Measurements from ENCODE around the gene SDR9C7.
"Not testable (repeated sequence)": the region's sequence is repeated elsewhere in the genome, so short reads cannot be mapped to it uniquely, and the experiment has no call there.

SDR9C7 gene

DNA sequence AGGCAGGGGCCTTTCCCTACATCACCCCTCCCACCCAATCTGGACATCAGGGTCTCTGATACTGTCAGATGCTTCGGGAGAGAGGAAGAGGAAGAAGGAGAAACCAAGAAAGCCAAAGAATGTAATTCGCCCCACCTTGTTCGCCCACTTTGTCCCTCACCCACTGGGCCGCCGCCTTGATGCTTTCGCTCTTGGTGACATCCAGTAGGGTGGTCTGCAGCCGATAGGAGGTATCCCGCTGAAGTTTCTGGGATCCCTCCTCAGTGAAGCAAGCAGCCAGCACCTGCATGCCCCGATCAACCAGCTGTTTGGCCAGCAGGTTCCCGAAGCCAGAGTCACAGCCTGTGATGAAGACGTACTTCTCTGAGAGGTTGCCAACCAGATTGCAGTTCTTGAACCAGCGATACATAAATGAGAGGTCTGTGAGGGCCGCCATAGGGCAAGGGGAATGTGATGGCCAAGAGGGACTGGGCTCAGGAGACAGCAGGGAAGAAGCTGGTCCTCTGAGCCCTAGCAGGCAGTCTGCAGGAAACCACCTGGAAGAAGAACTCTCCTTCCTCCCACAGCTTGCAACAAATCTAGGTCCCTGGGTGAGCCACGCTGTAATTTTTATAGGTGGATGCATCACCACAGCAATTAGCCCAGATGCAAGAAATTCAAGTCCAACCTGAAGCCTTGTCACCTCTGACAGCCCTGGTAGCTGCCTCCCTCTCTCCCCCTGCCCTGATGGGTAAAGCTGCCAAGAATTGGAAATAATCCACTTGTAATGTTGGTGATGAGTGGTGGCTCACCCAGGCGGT lies at the start of gene SDR9C7:
Gene SDR9C7 (minus strand): TSS at position 583 of the 800 bp plus-strand sequence. CDS start 147 bp downstream, at position 436.
- DNase-seq = no peak

- no peak for DNase-seq
Measured at GRCh38 chr12:56983386-56983785, 49.2 kb upstream of the SDR9C7 start.

DNA sequence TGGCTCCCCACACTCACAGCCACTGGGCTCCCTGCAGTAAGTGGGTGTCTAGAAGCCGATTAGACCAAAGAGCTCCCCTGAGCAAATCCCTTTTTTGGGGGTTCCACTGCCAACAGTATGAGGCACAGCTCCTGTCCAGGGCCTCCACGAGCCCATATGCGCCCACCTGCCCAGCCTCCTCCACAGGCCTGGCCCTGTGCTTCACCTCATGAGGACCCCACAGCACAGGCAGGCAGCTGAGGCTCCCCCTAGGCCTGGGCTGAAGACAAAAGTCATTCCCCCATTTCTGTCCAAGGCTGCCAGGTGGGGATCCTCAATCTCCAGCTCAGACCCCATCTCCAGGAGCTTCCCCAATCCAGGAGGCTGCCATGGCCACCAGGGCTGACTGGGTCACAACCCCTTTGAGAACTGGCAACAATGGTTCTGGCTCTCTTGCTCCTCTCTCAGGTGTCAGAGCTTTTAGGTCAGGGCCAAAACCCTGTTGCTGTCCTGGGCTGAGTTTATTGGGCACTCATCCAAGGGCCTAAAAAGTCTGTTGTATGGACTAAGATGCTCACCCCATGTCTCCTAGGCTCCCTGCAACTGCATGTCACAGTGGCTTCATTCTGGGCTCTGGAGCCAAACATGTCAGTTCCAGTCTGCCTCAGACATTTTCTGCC lies 48.5 kb upstream of the SDR9C7 start:
- not testable (repeated sequence) for DNase-seq

DNA sequence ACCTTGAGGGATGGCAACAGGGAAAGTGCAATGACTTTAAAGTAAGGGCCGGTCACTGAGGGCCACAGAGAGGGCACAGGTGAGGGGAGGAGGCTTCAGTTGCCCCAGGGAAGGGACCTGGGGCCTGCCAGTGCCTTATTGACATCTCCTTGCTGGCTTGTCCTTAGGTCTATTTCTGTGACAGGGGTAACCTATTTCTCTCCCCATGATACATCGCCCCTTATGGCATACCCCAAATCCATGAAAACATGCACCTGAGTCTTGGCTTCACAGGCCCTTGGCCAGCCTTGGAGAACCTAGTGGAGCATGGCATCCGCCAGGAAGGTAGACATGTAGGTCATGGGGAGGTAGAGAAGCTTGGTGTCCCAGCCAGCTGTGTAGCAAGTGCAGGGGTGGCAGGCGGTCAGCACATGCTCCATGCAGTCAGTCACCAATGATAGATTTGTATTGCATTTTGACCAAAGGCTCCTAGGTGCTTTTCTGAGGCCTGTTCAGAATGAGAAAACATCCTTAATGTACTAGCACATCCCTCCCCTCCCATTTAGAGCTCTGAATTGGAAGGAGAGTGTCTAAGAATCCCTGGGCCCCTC lies 46.8 kb upstream of the SDR9C7 start:
- no peak for DNase-seq

DNA sequence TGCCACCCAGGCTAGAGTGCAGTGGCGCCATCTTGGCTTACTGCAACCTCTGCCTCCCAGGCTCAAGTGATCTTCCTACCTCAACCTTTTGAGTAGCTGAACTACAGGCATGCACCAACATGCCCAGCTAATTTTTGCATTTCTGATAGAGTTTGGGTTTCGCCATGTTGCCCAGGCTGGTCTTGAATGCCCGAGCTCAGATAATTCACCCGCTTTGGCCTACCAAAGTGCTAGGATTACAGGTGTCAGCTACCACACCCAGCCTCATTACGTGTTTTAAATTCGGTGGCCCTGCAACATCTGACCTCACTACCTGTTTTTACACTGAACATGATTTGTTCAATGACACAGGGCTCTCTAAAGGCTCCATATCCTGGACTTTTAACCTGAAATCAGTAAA lies 46.1 kb upstream of the SDR9C7 start:
- DNase-seq = no peak

GRCh38 chr12:56979628-56980027 lies 45.4 kb upstream of the SDR9C7 start:
- DNase-seq = no peak

DNA sequence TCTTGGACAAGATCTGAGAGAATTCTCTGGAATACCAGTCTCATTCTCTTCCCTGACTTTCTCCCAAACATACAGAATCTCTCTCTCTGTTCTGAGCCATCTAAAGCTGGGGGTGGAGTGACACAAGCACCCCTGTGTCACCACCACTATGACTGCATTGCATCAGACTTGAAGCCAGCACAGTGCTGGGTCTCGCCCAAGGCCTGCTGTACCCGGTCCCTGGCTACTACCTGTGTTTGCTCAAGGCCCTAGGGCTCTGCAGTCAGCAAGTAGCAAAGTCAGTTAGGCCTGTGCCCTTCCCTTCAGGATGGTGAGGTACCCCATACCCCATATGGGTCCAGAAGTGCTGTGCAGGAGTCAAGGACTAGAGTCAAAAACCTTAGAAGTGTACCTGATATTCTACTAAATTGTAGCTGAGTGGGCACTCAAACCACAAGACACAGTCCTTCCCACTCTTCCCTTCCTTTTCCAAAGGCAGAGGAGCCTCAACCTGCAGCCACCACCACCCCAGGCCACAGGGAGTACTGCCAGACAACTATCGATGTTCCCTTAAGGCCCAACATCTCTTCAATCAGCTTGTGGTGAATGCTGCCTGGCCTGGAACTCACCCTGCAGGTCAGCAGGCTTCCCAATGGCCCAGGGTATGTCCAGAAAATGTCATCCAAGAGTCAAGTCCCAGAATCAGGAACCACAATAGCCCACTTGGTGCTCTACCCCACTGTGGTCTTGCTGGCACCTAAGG lies 44.4 kb upstream of the SDR9C7 start:
- DNase-seq = no peak

GRCh38 chr12:56977361-56977760 lies 43.2 kb upstream of the SDR9C7 start:
- DNase-seq = not testable (repeated sequence)

- not testable (repeated sequence) for DNase-seq
Measured at GRCh38 chr12:56974224-56974623, 40.0 kb upstream of the SDR9C7 start.

DNA sequence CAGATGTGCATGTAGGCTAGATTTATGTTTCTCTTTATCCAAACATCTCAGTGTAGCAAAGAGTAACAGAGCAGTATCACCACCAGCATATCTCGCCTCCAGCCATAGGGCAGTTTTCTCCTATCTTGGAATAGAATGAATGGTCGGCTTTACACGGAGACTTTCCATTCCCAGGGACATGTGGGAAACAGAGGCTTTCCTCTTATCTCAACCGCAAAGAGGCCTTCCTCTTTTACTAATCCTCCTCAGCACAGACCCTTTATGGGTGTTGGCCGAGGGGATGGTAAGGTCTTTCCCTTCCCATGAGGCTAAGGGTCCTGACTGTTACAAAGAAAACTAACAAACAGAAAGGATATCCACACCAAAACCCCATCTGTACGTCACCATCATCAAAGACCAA lies 34.7 kb upstream of the SDR9C7 start:
- not testable (repeated sequence) for DNase-seq

DNA sequence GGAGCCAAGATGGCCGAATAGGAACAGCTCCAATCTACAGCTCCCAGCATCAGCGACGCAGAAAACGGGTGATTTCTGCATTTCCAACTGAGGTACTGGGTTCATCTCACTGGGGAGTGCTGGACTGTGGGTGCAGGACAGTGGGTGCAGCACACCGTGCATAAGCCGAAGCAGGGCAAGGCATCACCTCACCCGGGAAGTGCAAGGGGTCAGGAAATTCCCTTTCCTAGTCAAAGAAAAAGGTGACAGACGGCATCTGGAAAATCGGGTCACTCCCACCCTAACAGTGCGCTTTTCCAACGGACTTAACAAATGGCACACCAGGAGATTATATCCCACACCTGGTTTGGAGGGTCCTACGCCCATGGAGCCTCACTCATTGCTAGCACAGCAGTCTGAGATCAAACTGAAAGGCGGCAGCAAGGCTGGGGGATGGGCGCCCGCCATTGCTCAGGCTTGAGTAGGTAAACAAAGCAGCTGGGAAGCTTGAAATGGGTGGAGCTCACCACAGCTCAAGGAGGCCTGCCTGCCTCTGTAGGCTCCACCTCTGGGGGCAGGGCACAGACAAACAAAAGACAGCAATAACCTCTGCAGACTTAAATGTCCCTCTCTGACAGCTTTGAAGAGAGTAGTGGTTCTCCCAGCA lies 31.9 kb upstream of the SDR9C7 start:
- DNase-seq = not testable (repeated sequence)

DNA sequence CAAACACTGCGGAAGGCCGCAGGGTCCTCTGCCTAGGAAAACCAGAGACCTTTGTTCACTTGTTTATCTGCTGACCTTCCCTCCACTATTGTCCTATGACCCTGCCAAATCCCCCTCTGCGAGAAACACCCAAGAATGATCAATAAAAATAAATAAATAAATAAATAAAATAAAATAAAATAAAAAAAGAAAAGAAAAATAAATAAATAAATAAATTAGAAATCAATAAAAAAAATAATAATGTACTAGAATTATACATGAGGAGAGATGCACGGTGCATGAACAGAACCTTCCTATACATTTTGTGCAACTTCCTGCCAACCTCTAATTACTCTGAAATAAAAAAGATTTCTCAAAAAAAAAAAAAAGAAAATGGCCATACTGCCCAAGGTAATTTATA lies 30.9 kb upstream of the SDR9C7 start:
- DNase-seq = not testable (repeated sequence)

DNA sequence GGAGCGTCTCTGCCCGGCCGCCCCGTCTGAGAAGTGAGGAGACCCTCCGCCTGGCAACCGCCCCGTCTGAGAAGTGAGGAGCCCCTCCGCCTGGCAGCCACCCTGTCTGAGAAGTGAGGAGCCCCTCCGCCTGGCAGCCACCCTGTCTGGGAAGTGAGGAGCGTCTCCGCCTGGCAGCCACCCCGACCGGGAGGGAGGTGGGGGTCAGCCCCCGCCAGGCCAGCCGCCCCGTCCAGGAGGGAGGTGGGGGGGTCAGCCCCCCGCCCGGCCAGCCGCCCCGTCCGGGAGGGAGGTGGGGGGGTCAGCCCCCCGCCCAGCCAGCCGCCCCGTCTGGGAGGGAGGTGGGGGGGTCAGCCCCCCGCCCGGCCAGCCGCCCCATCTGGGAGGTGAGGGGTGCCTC lies 29.3 kb upstream of the SDR9C7 start:
- not testable (repeated sequence) for DNase-seq

DNA sequence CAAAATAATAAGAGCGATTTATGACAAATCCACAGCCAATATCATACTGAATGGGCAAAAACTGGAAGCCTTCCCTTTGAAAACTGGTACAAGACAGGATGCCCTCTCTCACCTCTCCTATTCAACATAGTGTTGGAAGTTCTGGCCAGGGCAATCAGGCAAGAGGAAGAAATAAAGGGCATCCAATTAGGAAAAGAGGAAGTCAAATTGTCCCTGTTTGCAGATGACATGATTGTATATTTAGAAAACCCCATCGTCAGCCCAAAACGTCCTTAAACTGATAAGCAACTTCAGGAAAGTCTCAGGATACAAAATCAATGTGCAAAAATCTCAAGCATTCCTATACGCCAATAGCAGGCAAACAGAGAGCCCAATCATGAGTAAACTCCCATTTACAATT lies 28.0 kb upstream of the SDR9C7 start:
- not testable (repeated sequence) for DNase-seq

GRCh38 chr12:56958422-56958821 lies 24.2 kb upstream of the SDR9C7 start:
- DNase-seq = no peak

DNA sequence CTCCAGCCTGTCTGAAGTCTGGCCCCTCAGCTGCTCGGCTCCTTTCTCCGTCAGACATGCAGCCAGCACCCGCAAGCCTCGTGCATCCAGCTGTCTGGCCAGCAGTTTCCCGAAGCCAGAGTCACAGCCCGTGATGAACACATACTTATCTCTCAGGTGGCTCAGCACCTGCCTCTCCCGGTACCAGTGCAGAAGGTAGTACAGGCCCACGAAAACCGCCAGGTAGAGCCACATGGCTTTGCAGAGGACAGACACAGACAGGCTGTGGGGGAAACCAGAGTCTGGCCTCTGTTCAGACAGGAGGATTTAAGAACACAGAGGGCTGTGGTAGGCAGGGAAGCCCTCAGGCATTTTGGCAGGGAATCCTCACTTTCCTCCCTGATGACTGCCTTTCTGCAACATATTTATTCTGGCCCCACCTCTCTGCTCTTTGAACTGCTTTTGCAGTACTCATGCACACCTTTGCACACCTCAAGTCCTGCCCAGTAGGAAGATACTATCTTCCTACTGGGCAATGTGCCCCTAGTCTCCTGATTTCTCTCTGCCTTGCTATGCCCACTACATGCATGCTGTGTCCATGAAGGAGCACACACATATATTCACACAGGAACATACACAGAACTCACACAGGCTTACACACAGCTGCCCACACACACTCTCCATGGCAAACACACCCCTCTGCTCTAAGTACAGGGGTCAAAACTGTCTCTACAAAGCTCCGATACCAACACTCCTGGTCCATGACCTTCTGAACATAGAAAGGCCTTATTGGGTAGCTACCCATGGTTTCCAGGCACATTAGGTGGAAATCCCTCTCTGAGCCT lies 23.2 kb upstream of the SDR9C7 start, which contains the start of gene RDH16:
Gene RDH16 (minus strand): TSS at position 380 of the 824 bp plus-strand sequence. CDS start 146 bp downstream, at position 234.
- no peak for DNase-seq

- DNase-seq = no peak
Measured at GRCh38 chr12:56955631-56956256, 21.5 kb upstream of the SDR9C7 start.

DNA sequence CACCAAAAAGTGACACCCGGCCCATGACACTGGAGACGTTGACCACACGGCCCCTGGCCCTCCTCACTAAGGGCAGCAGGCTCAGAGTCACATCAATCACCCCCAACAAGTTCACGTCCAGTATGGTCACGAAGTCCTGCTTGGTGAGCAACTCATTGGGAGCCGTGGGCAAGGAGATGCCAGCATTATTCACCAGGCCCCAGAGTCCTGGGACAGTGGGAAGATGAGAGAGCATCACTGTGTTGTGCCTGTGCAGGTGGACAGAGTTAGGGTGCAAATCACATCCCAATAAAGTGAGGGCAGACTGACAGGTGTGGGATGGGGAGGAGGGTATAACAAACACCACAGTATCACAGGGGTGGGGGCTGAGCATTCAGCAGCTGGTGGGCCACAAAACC lies 20.7 kb upstream of the SDR9C7 start:
- no peak for DNase-seq

- DNase-seq = no peak
Measured at GRCh38 chr12:56954057-56954957, 20.1 kb upstream of the SDR9C7 start.

GRCh38 chr12:56953314-56953713 lies 19.1 kb upstream of the SDR9C7 start:
- no peak for DNase-seq

All from activated gamma-delta T cell treated with Interleukin-2 at 50 U/mL for 16 hours (primary cell).